GM12873 (cell line): ENCODE data around the gene RNF114.

Experiments used
- CTCF ChIP-seq: IDR thresholded peaks from 2 replicates; pipeline ENCODE4 v1.5.1; 2012; ENCODE audit warnings: low read depth, mild to moderate bottlenecking, moderate library complexity, low read length, control low read depth; ENCODE audit not compliant: insufficient read depth; ENCODE audit errors: missing control alignments

RNF114 gene

GRCh38 chr20:49915380-49916145 is 20.6 kb upstream of the RNF114 start, which contains the start of gene SPATA2:
TSS of gene SPATA2 (minus strand) at chr20:49915529. CDS start at chr20:49908490, 7,039 bp downstream.
- no peak for TF ChIP-seq CTCF

- TF ChIP-seq CTCF: no peak
These were observed 19.8 kb upstream of the RNF114 start for GRCh38 chr20:49916146-49917002.

GRCh38 chr20:49918446-49918845 is 17.8 kb upstream of the RNF114 start:
- no peak for TF ChIP-seq CTCF

- no peak for TF ChIP-seq CTCF
These were observed 17.2 kb upstream of the RNF114 start for GRCh38 chr20:49919009-49919408.

- no peak for TF ChIP-seq CTCF
These were observed 16.7 kb upstream of the RNF114 start for GRCh38 chr20:49919461-49919860.

GRCh38 chr20:49924247-49924646 is 11.9 kb upstream of the RNF114 start:
- no peak for TF ChIP-seq CTCF

GRCh38 chr20:49925901-49926454 is 10.2 kb upstream of the RNF114 start:
- no peak for TF ChIP-seq CTCF
